HG03439 (cell line): ENCODE data around the gene RFK.
A peak's percentile ranks its signal among the peaks of the same experiment; 100 is the strongest.

ENCODE experiments used
- ATAC-seq: cut with Tn5 transposase; IDR thresholded peaks from one replicate; pipeline ENCODE4 v1.9.1; 2021; ENCODE audit warnings: mild to moderate bottlenecking, moderate library complexity; ENCODE audit not compliant: unreplicated experiment

RFK gene

GRCh38 chr9:76413658-76414057 is 19.4 kb upstream of the RFK start:
- ATAC-seq = no peak

GRCh38 chr9:76412638-76413037 is 18.4 kb upstream of the RFK start:
- ATAC-seq = no peak

- no peak for ATAC-seq
Measured at GRCh38 chr9:76405868-76406267, 11.6 kb upstream of the RFK start.

- no peak for ATAC-seq
Measured at GRCh38 chr9:76405340-76405739, 11.1 kb upstream of the RFK start.

- ATAC-seq = no peak
Measured at GRCh38 chr9:76404401-76404800, 10.2 kb upstream of the RFK start.

- ATAC-seq = peak; percentile 63
Measured at GRCh38 chr9:76403352-76403751, 9.1 kb upstream of the RFK start.

- no peak for ATAC-seq
Measured at GRCh38 chr9:76401580-76402354, 7.5 kb upstream of the RFK start.

GRCh38 chr9:76401176-76401575 is 7.0 kb upstream of the RFK start:
- ATAC-seq = no peak

GRCh38 chr9:76400534-76401096 is 6.4 kb upstream of the RFK start:
- ATAC-seq = no peak

- ATAC-seq = no peak
Measured at GRCh38 chr9:76399856-76400255, 5.6 kb upstream of the RFK start.

- ATAC-seq = no peak
Measured at GRCh38 chr9:76396597-76396996, 2.4 kb upstream of the RFK start.

- ATAC-seq = no peak
Measured at GRCh38 chr9:76396144-76396543, 1.9 kb upstream of the RFK start.

GRCh38 chr9:76395381-76395780 is 1.2 kb upstream of the RFK start:
- ATAC-seq = no peak

GRCh38 chr9:76394960-76395252 is 680 bp upstream of the RFK start:
- ATAC-seq = peak; percentile 47

- ATAC-seq = no peak
Measured at GRCh38 chr9:76390656-76391055, 3.6 kb downstream of the RFK start.

GRCh38 chr9:76379494-76379893 is 14.7 kb downstream of the RFK start:
- no peak for ATAC-seq

GRCh38 chr9:76378367-76379073 is 15.7 kb downstream of the RFK start:
- no peak for ATAC-seq

GRCh38 chr9:76377791-76378190 is 16.4 kb downstream of the RFK start:
- ATAC-seq = no peak

GRCh38 chr9:76374783-76375559 is 19.3 kb downstream of the RFK start:
- ATAC-seq = no peak

GRCh38 chr9:76373784-76374474 is 20.3 kb downstream of the RFK start:
- no peak for ATAC-seq

- ATAC-seq = no peak
Measured at GRCh38 chr9:76373173-76373783, 20.9 kb downstream of the RFK start.
